Fibroblast of lung (primary cell): ENCODE measurements around the gene MROH2A. TPM values are rescaled to one million over a fixed set of nuclear protein-coding genes. Genes with fewer than 3 reads are reported as not detected.

Experiments used
- DNase-seq, 2 donors: peaks; one replicate each; pipeline versions ENCODE4 v3.0.0 to v3.0.0-alpha.2; 2010; ENCODE audit warnings: low read depth in 2 of 2
- H2AFZ ChIP-seq: 2 replicates; pipeline ENCODE4 v1.5.1; 2012; ENCODE audit warnings: low read length, control low read depth, inconsistent platforms
- H3K27ac ChIP-seq: 2 replicates; pipeline ENCODE4 v1.5.1; 2011; ENCODE audit warnings: low read length, control low read depth; ENCODE audit not compliant: insufficient read depth
- H3K27me3 ChIP-seq: 2 replicates; pipeline ENCODE4 v1.5.1; 2011; ENCODE audit warnings: mild to moderate bottlenecking, low read length; ENCODE audit not compliant: control insufficient read depth, insufficient read depth
- H3K36me3 ChIP-seq: 2 replicates; pipeline ENCODE4 v1.5.1; 2011; ENCODE audit warnings: low read length; ENCODE audit not compliant: control insufficient read depth, insufficient read depth
- H3K4me1 ChIP-seq: 2 replicates; pipeline ENCODE4 v1.5.1; 2011; ENCODE audit warnings: low read length; ENCODE audit not compliant: control insufficient read depth, insufficient read depth; ENCODE audit errors: extremely low read depth
- H3K4me2 ChIP-seq: 2 replicates; pipeline ENCODE4 v1.5.1; 2011; ENCODE audit warnings: low read length, control low read depth; ENCODE audit not compliant: insufficient read depth; ENCODE audit errors: extremely low read depth
- H3K4me3 ChIP-seq, 4 experiments: fragments of 200-600 bp in 1 of 4; sonication (generic) in 1 of 4; replicated peaks in 1 of 4; 2 replicates each; pipeline ENCODE4 v1.5.1; 2011 to 2016; ENCODE audit warnings: low read length in 4 of 4, low read depth in 3 of 4, mild to moderate bottlenecking in 3 of 4, control low read depth in 2 of 4, inconsistent platforms in 1 of 4, mixed read lengths in 1 of 4; ENCODE audit not compliant: insufficient read depth in 1 of 4; ENCODE audit errors: control extremely low read depth in 1 of 4
- H3K79me2 ChIP-seq: 2 replicates; pipeline ENCODE4 v1.5.1; 2012; ENCODE audit warnings: mild to moderate bottlenecking, low read length, inconsistent platforms; ENCODE audit not compliant: control insufficient read depth, insufficient read depth
- H3K9ac ChIP-seq: 2 replicates; pipeline ENCODE4 v1.5.1; 2011; ENCODE audit warnings: mild to moderate bottlenecking, low read length, control low read depth; ENCODE audit not compliant: insufficient read depth
- H3K9me3 ChIP-seq: 2 replicates; pipeline ENCODE4 v1.5.1; 2012; ENCODE audit warnings: low read depth, low read length; ENCODE audit not compliant: control insufficient read depth, insufficient read depth
- H4K20me1 ChIP-seq: 2 replicates; pipeline ENCODE4 v1.5.1; 2011; ENCODE audit warnings: low read length; ENCODE audit not compliant: control insufficient read depth, insufficient read depth; ENCODE audit errors: extremely low read depth
- CTCF ChIP-seq, 2 donors: IDR thresholded peaks in 1 of 2; conservative IDR thresholded peaks in 1 of 2; 1 replicate in 1 of 2; 2 replicates in 1 of 2; pipeline ENCODE4 v1.5.1; 2011 to 2012; ENCODE audit warnings: low read length in 2 of 2, control low read depth in 1 of 2, inconsistent platforms in 1 of 2, low read depth in 1 of 2, mild to moderate bottlenecking in 1 of 2
- EZH2 ChIP-seq: IDR thresholded peaks from 2 replicates; pipeline ENCODE4 v1.5.1; 2012; ENCODE audit warnings: low read length, control low read depth, mild to moderate bottlenecking; ENCODE audit errors: missing control alignments
- polyA plus RNA-seq, 2 donors: library from polyadenylated mRNA; depleted of rRNA in 1 of 2; stranded (reverse) in 1 of 2; unstranded in 1 of 2; fragments of >200 nt; gene quantifications; 2 replicates each; pipeline ENCODE4 v1.2.1, GENCODE V29; 2011 to 2012; ENCODE audit warnings: missing spikeins in 1 of 2
- total RNA-seq: library from RNA; depleted of rRNA; stranded (reverse); fragments of >200 nt; gene quantifications from 2 replicates; pipeline ENCODE4 v1.2.1, GENCODE V29; 2014

The MROH2A gene
- total and polyA plus RNA-seq, 2 donors (not counting 1 experiment from before 2014, with no cell fraction given), result not detected

GRCh38 chr2:233828546-233829192 lies 50.5 kb downstream of the MROH2A start:
- DNase-seq, result no peak
- Histone ChIP-seq H3K4me2 (no peak overlapping the region), H3K9me3 (no peaks in the 10 kb centered on the region), H3K4me3 (no peak overlapping the region), H3K36me3 (no peaks in the 10 kb centered on the region), H3K4me1 (no peaks in the 10 kb centered on the region), H4K20me1 (no peaks in the 10 kb centered on the region), H2AFZ (no peak overlapping the region), H3K27ac (no peak overlapping the region), H3K79me2 (no peaks in the 10 kb centered on the region), H3K27me3 (no peaks in the 10 kb centered on the region), H3K9ac (no peak overlapping the region)
- TF ChIP-seq EZH2 (no peak), CTCF (conservative IDR thresholded peaks at IDR 0.05 in 1 of 2, IDR thresholded peaks at IDR 0.05 in 1 of 2; ENCODE audit: low read depth in 1 of 2, low read length in 2 of 2) (no peak)

- Histone ChIP-seq H3K27ac (no peak overlapping the region), H3K9me3 (no peaks in the 10 kb centered on the region), H3K36me3 (no peaks in the 10 kb centered on the region), H2AFZ (no peak overlapping the region), H3K79me2 (no peaks in the 10 kb centered on the region), H3K4me3 (no peak overlapping the region), H3K4me2 (no peak overlapping the region), H4K20me1 (no peaks in the 10 kb centered on the region), H3K27me3 (no peaks in the 10 kb centered on the region), H3K9ac (no peak overlapping the region), H3K4me1 (no peaks in the 10 kb centered on the region)
- no peak for TF ChIP-seq CTCF (conservative IDR thresholded peaks at IDR 0.05 in 1 of 2, IDR thresholded peaks at IDR 0.05 in 1 of 2; ENCODE audit: low read depth in 1 of 2, low read length in 2 of 2)
- no peak for TF ChIP-seq EZH2
- DNase-seq, result no peak
These were observed 51.3 kb downstream of the MROH2A start for GRCh38 chr2:233829193-233830110.

GRCh38 chr2:233830111-233830802 lies 52.1 kb downstream of the MROH2A start:
- no peaks in the 10 kb centered on the region for H3K4me1 ChIP-seq
- no peaks in the 10 kb centered on the region for H3K9me3 ChIP-seq
- H3K79me2 ChIP-seq, result no peaks in the 10 kb centered on the region
- H3K4me3 ChIP-seq, result no peak overlapping the region
- H3K9ac ChIP-seq, result no peak overlapping the region
- no peak overlapping the region for H2AFZ ChIP-seq
- H4K20me1 ChIP-seq, result no peaks in the 10 kb centered on the region
- TF ChIP-seq EZH2 (no peak), CTCF (conservative IDR thresholded peaks at IDR 0.05 in 1 of 2, IDR thresholded peaks at IDR 0.05 in 1 of 2; ENCODE audit: low read depth in 1 of 2, low read length in 2 of 2) (no peak)
- H3K36me3 ChIP-seq, result peaks cover 2% of the 10 kb centered on the region
- DNase-seq, result no peak
- H3K4me2 ChIP-seq, result no peak overlapping the region
- no peaks in the 10 kb centered on the region for H3K27me3 ChIP-seq
- no peak overlapping the region for H3K27ac ChIP-seq
